SK-N-SH (cell line): Measurements from ENCODE around the gene SPP2. TPM values are rescaled to one million over a fixed set of nuclear protein-coding genes. Genes with fewer than 3 reads are reported as not detected.

Experiments
- CTCF ChIA-PET: fragments of 300-600, 350-600 bp; formaldehyde crosslinking; extraction: SDS; loops from one replicate; lab custom pipeline; 2021; lab: Yijun Ruan, JAX
- POLR2A ChIA-PET: fragments of 350-600 bp; sonication (Branson Sonifier 250); formaldehyde crosslinking; extraction: SDS; loops from one replicate; lab custom pipeline; 2020; ENCODE audit warnings: antibody characterized with exemption, inconsistent platforms; lab: Yijun Ruan, JAX
- DNase-seq: peaks from one replicate; pipeline ENCODE4 v3.0.0; 2012
- H2AFZ ChIP-seq: fragments of 200-600 bp; sonication (generic); 2 replicates; pipeline ENCODE4 v1.8.1; 2016; ENCODE audit warnings: antibody characterized with exemption, mild to moderate bottlenecking, low read depth
- H3F3A ChIP-seq: fragments of 200-600 bp; sonication (generic); replicated peaks from 2 replicates; pipeline ENCODE3; 2016; ENCODE audit warnings: antibody characterized with exemption, mild to moderate bottlenecking; ENCODE audit not compliant: insufficient read depth
- H3K27ac ChIP-seq, 2 experiments: fragments of 200-500 bp in 1 of 2; fragments of 200-600 bp in 1 of 2; sonication (Bioruptor generic) in 1 of 2; sonication (generic), shearing (Covaris generic) in 1 of 2; 2 replicates each; pipeline versions ENCODE4 v1.5.1 to v1.6.1; 2014 to 2016; ENCODE audit warnings: low read depth in 2 of 2, inconsistent platforms in 1 of 2, low read length in 1 of 2, mild to moderate bottlenecking in 1 of 2, mixed read lengths in 1 of 2
- H3K27me3 ChIP-seq: fragments of 200-600 bp; sonication (generic), shearing (Covaris generic); 2 replicates; pipeline ENCODE4 v1.6.1; 2016; ENCODE audit warnings: mixed run types; ENCODE audit not compliant: insufficient read depth
- H3K36me3 ChIP-seq, 2 experiments: fragments of 200-500 bp in 1 of 2; fragments of 200-600 bp in 1 of 2; sonication (Bioruptor generic) in 1 of 2; sonication (generic) in 1 of 2; replicated peaks in 1 of 2; 2 replicates each; pipeline versions ENCODE3 to v1.5.1; 2014 to 2016; ENCODE audit warnings: low read length in 1 of 2, mild to moderate bottlenecking in 1 of 2; ENCODE audit not compliant: insufficient read depth in 2 of 2, control insufficient read depth in 1 of 2
- H3K4me1 ChIP-seq, 2 experiments: fragments of 200-500 bp in 1 of 2; fragments of 200-600 bp in 1 of 2; sonication (Bioruptor generic) in 1 of 2; sonication (generic), shearing (Covaris generic) in 1 of 2; 2 replicates each; pipeline versions ENCODE4 v1.5.1 to v1.6.1; 2014 to 2016; ENCODE audit warnings: low read depth in 1 of 2, low read length in 1 of 2, mixed run types in 1 of 2; ENCODE audit not compliant: insufficient read depth in 2 of 2, control insufficient read depth in 1 of 2
- H3K4me2 ChIP-seq: fragments of 200-600 bp; sonication (generic), shearing (Covaris generic); 2 replicates; pipeline ENCODE4 v1.6.1; 2017; ENCODE audit warnings: mixed run types
- H3K4me3 ChIP-seq, 2 experiments: fragments of 200-500 bp in 1 of 2; fragments of 200-600 bp in 1 of 2; sonication (Bioruptor generic) in 1 of 2; sonication (generic), shearing (Covaris generic) in 1 of 2; 2 replicates each; pipeline versions ENCODE4 v1.5.1 to v1.8.1; 2014 to 2016; ENCODE audit warnings: low read depth in 2 of 2, inconsistent platforms in 1 of 2, low read length in 1 of 2, mild to moderate bottlenecking in 1 of 2, mixed read lengths in 1 of 2, moderate library complexity in 1 of 2
- H3K79me2 ChIP-seq: fragments of 200-600 bp; sonication (generic); 2 replicates; pipeline ENCODE4 v1.8.1; 2017; ENCODE audit warnings: mild to moderate bottlenecking; ENCODE audit not compliant: insufficient read depth
- H3K9ac ChIP-seq: fragments of 200-600 bp; sonication (generic); 2 replicates; pipeline ENCODE4 v1.6.1; 2017; ENCODE audit warnings: mixed run types
- H3K9me2 ChIP-seq: fragments of 200-600 bp; sonication (generic); 2 replicates; pipeline ENCODE4 v1.6.1; 2017; ENCODE audit warnings: mixed run types
- H3K9me3 ChIP-seq: fragments of 200-600 bp; sonication (generic); 2 replicates; pipeline ENCODE4 v1.6.1; 2017; ENCODE audit warnings: mixed run types, mild to moderate bottlenecking, moderate library complexity
- H4K20me1 ChIP-seq: fragments of 200-600 bp; sonication (generic); 2 replicates; pipeline ENCODE4 v1.6.1; 2017; ENCODE audit warnings: mild to moderate bottlenecking, mixed run types; ENCODE audit not compliant: insufficient read depth
- CHD2 ChIP-seq: fragments of 150-350 bp; IDR thresholded peaks from 2 replicates; pipeline ENCODE4 v1.6.1; 2018; ENCODE audit warnings: low read length; ENCODE audit not compliant: partially characterized antibody
- EZH2phosphoT487 ChIP-seq: fragments of 200-600 bp; sonication (generic); IDR thresholded peaks from 2 replicates; pipeline ENCODE4 v1.6.1; 2017; ENCODE audit warnings: low read depth, mixed run types, mild to moderate bottlenecking, antibody characterized with exemption, moderate library complexity, borderline replicate concordance
- FOSL2 ChIP-seq: IDR thresholded peaks from 2 replicates; pipeline ENCODE4 v1.4.0; 2012; ENCODE audit warnings: low read depth, mild to moderate bottlenecking, moderate library complexity, borderline replicate concordance
- FOXJ3 ChIP-seq: sonication (generic); formaldehyde crosslinking; IDR thresholded peaks from 2 replicates; pipeline ENCODE4 v1.5.1; 2020; ENCODE audit warnings: mild to moderate bottlenecking, missing genetic modification reagents
- FOXM1 ChIP-seq: IDR thresholded peaks from 2 replicates; pipeline ENCODE4 v1.4.0; 2012; ENCODE audit warnings: low read depth, mild to moderate bottlenecking
- GABPA ChIP-seq: IDR thresholded peaks from 2 replicates; pipeline ENCODE4 v1.4.0; 2012; ENCODE audit warnings: low read depth, mild to moderate bottlenecking
- GATA2 ChIP-seq: sonication (generic); formaldehyde crosslinking; IDR thresholded peaks from 2 replicates; pipeline ENCODE4 v1.5.0; 2020; ENCODE audit warnings: mild to moderate bottlenecking, missing genetic modification reagents
- JUND ChIP-seq: IDR thresholded peaks from 2 replicates; pipeline ENCODE4 v1.4.0; 2012
- MEF2A ChIP-seq: IDR thresholded peaks from 2 replicates; pipeline ENCODE4 v1.4.0; 2012; ENCODE audit warnings: low read depth, borderline replicate concordance
- MXI1 ChIP-seq: IDR thresholded peaks from 2 replicates; pipeline ENCODE4 v1.6.1; 2012; ENCODE audit warnings: mild to moderate bottlenecking, low read depth, low read length, improper control_type of control experiment
- NFIC ChIP-seq: IDR thresholded peaks from 2 replicates; pipeline ENCODE4 v1.4.0; 2012; ENCODE audit warnings: borderline replicate concordance
- NRF1 ChIP-seq: IDR thresholded peaks from 2 replicates; pipeline ENCODE4 v1.6.1; 2012; ENCODE audit warnings: low read depth, mild to moderate bottlenecking, low read length
- POLR2AphosphoS5 ChIP-seq: IDR thresholded peaks from 2 replicates; pipeline ENCODE4 v1.6.1; 2012; ENCODE audit warnings: low read depth, low read length
- RAD21 ChIP-seq: IDR thresholded peaks from 2 replicates; pipeline ENCODE4 v1.6.1; 2012; ENCODE audit warnings: mild to moderate bottlenecking, low read length
- RCOR1 ChIP-seq: fragments of 150-350 bp; IDR thresholded peaks from 2 replicates; pipeline ENCODE4 v1.6.1; 2017; ENCODE audit warnings: antibody characterized with exemption, low read length
- RFX5 ChIP-seq: IDR thresholded peaks from 2 replicates; pipeline ENCODE4 v1.6.1; 2012; ENCODE audit warnings: mild to moderate bottlenecking, improper control_type of control experiment, low read length
- RXRA ChIP-seq: IDR thresholded peaks from 2 replicates; pipeline ENCODE4 v1.4.0; 2012; ENCODE audit warnings: low read depth, mild to moderate bottlenecking, borderline replicate concordance
- SIN3A ChIP-seq: IDR thresholded peaks from 2 replicates; pipeline ENCODE4 v1.6.1; 2012; ENCODE audit warnings: low read depth, mild to moderate bottlenecking, low read length, moderate library complexity, borderline replicate concordance
- SMC3 ChIP-seq: IDR thresholded peaks from 2 replicates; pipeline ENCODE4 v1.6.1; 2012; ENCODE audit warnings: low read depth, low read length, improper control_type of control experiment
- TCF12 ChIP-seq: IDR thresholded peaks from 2 replicates; pipeline ENCODE4 v1.4.0; 2012
- TEAD4 ChIP-seq: IDR thresholded peaks from 2 replicates; pipeline ENCODE4 v1.4.0; 2012; ENCODE audit warnings: mild to moderate bottlenecking, borderline replicate concordance; ENCODE audit not compliant: insufficient read depth
- WGBS: methylation state at CpG from one replicate; pipeline ENCODE4 v1.1.6; 2017; ENCODE audit warnings: low lambda C conversion rate; 5-methylcytosine and 5-hydroxymethylcytosine counted together
- polyA plus RNA-seq, 3 experiments: library from polyadenylated mRNA; depleted of rRNA; stranded (reverse); fragments of >200 nt; gene quantifications; 2 replicates each; pipeline ENCODE4 v1.2.3, GENCODE V29; 2012
- TF ChIP-seq, protein P1 (sequence below): IDR thresholded peaks from 2 replicates; pipeline ENCODE4 v1.4.0; 2012; ENCODE audit warnings: low read depth, borderline replicate concordance
- TF ChIP-seq, protein P2 (sequence below): IDR thresholded peaks from 2 replicates; pipeline ENCODE4 v1.4.0; 2012; ENCODE audit warnings: low read depth
- TF ChIP-seq, protein P3 (sequence below): IDR thresholded peaks from 2 replicates; pipeline ENCODE4 v1.4.0; 2012; ENCODE audit warnings: low read depth, borderline replicate concordance
- TF ChIP-seq, protein P4 (sequence below): fragments of 150-350 bp; IDR thresholded peaks from 2 replicates; pipeline ENCODE4 v1.6.1; 2016; ENCODE audit warnings: mild to moderate bottlenecking, low read depth, low read length
- TF ChIP-seq, protein P5 (sequence below): fragments of 150-350 bp; IDR thresholded peaks from 2 replicates; pipeline ENCODE4 v1.6.1; 2017; ENCODE audit warnings: antibody characterized with exemption, low read length, low read depth, borderline replicate concordance

Gene SPP2
- polyA plus RNA-seq, 1 of the 3 experiments (the other 2 are of a cell fraction) = 0.30 TPM

DNA sequence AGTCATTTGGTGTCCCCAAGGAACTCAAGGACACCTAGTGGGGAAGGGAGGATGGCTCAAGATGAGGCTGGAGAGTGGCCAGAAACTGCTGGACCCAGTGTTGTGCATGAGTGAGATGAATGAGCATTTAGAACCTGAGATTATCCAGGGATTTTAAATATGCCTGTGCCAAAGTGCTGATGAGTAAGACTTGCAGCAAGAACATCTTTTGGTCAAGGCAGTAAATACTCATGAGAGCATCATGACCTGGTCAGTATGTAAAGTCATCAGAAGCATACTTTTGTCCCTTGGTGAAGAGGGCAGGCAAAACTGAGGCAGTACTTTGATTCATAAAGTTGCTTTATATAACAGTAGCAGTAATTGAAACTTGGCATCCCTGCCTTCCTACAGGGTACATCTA, 3.1 kb upstream of the SPP2 start:
- CTCF ChIA-PET = no interaction called here
- DNase-seq = no peak
- H4K20me1 ChIP-seq = no peaks in the 10 kb centered on the region

DNA sequence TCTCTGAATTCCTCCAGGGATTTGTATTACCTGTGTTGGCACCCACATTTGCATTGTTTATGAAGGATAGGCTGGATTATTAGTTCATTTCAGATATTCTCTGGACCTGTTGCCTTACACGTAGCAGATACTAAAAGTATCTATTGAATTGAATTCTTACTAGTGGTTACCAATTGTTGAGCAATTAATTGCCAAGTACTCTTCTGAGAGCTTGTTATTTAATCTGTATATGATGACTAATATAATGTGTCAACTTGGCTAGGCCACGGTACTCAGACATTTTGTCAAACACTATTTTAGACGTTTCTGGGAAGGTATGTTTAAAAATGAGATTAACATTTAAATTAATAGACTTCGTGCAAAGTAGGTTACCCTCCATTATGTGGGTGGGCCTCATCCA, 2.5 kb upstream of the SPP2 start:
- ChIA-PET CTCF (no interaction called here), POLR2A (no interaction called here)
- no peaks in the 10 kb centered on the region for H3K36me3 ChIP-seq
- no peak overlapping the region for H3K27ac ChIP-seq
- no peaks in the 10 kb centered on the region for H4K20me1 ChIP-seq
- no peak for DNase-seq
- no peaks in the 10 kb centered on the region for H3K27me3 ChIP-seq
- H3K9me2 ChIP-seq = no peaks in the 10 kb centered on the region
- no peaks in the 10 kb centered on the region for H3K79me2 ChIP-seq
- no peaks in the 10 kb centered on the region for H3K9me3 ChIP-seq
- no peak overlapping the region for H3K4me3 ChIP-seq
- peaks cover 27% of the 10 kb centered on the region for H3F3A ChIP-seq
- no peak overlapping the region for H3K4me2 ChIP-seq
- H3K9ac ChIP-seq = no peak overlapping the region
- peaks cover 0 to 5% of the 10 kb centered on the region in 2 experiments; a peak in 1 of 4 replicates for H3K4me1 ChIP-seq
- 79% methylated on average over 4 of the region's 4 CpGs for WGBS
- H2AFZ ChIP-seq = no peak overlapping the region
- TF ChIP-seq, protein P1, sequence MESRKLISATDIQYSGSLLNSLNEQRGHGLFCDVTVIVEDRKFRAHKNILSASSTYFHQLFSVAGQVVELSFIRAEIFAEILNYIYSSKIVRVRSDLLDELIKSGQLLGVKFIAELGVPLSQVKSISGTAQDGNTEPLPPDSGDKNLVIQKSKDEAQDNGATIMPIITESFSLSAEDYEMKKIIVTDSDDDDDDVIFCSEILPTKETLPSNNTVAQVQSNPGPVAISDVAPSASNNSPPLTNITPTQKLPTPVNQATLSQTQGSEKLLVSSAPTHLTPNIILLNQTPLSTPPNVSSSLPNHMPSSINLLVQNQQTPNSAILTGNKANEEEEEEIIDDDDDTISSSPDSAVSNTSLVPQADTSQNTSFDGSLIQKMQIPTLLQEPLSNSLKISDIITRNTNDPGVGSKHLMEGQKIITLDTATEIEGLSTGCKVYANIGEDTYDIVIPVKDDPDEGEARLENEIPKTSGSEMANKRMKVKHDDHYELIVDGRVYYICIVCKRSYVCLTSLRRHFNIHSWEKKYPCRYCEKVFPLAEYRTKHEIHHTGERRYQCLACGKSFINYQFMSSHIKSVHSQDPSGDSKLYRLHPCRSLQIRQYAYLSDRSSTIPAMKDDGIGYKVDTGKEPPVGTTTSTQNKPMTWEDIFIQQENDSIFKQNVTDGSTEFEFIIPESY = no peak
- TF ChIP-seq SIN3A (no peak), TEAD4 (no peak), NFIC (no peak), FOSL2 (no peak), GABPA (no peak), GATA2 (no peak), MXI1 (no peak), FOXM1 (no peak), JUND (no peak), MEF2A (no peak), RAD21 (no peak), RFX5 (no peak), FOXJ3 (CRISPR knock-in tag) (no peak), POLR2AphosphoS5 (no peak), RCOR1 (no peak), TCF12 (no peak)
- TF ChIP-seq, protein P2, sequence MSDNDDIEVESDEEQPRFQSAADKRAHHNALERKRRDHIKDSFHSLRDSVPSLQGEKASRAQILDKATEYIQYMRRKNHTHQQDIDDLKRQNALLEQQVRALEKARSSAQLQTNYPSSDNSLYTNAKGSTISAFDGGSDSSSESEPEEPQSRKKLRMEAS = no peak

More for the DNA sequence above, 3.1 kb upstream of the SPP2 start:
- H2AFZ ChIP-seq = no peak overlapping the region
- H3K4me1 ChIP-seq = peaks cover 0 to 5% of the 10 kb centered on the region in 2 experiments; a peak in 1 of 4 replicates
- no peaks in the 10 kb centered on the region for H3K36me3 ChIP-seq
- no peaks in the 10 kb centered on the region for H3K9me3 ChIP-seq
- no peak overlapping the region for H3K4me2 ChIP-seq
- TF ChIP-seq, protein P3, sequence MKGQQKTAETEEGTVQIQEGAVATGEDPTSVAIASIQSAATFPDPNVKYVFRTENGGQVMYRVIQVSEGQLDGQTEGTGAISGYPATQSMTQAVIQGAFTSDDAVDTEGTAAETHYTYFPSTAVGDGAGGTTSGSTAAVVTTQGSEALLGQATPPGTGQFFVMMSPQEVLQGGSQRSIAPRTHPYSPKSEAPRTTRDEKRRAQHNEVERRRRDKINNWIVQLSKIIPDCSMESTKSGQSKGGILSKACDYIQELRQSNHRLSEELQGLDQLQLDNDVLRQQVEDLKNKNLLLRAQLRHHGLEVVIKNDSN = no peak
- no peak for TF ChIP-seq NRF1
- no peak for TF ChIP-seq CHD2
- no peak for TF ChIP-seq MEF2A
- TF ChIP-seq SMC3 = no peak
- no peak for TF ChIP-seq EZH2phosphoT487
- TF ChIP-seq, protein P4, sequence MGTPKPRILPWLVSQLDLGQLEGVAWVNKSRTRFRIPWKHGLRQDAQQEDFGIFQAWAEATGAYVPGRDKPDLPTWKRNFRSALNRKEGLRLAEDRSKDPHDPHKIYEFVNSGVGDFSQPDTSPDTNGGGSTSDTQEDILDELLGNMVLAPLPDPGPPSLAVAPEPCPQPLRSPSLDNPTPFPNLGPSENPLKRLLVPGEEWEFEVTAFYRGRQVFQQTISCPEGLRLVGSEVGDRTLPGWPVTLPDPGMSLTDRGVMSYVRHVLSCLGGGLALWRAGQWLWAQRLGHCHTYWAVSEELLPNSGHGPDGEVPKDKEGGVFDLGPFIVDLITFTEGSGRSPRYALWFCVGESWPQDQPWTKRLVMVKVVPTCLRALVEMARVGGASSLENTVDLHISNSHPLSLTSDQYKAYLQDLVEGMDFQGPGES = no peak
- TF ChIP-seq, protein P5, sequence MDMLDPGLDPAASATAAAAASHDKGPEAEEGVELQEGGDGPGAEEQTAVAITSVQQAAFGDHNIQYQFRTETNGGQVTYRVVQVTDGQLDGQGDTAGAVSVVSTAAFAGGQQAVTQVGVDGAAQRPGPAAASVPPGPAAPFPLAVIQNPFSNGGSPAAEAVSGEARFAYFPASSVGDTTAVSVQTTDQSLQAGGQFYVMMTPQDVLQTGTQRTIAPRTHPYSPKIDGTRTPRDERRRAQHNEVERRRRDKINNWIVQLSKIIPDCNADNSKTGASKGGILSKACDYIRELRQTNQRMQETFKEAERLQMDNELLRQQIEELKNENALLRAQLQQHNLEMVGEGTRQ = no peak
- no peak for TF ChIP-seq POLR2AphosphoS5
- no peak for TF ChIP-seq RXRA
- H3K27ac ChIP-seq = no peak overlapping the region
- H3K9ac ChIP-seq = no peak overlapping the region
- POLR2A ChIA-PET = no interaction called here
- H3K79me2 ChIP-seq = no peaks in the 10 kb centered on the region
- no peak overlapping the region for H3K4me3 ChIP-seq
- H3K27me3 ChIP-seq = no peaks in the 10 kb centered on the region
- H3K9me2 ChIP-seq = no peaks in the 10 kb centered on the region
- H3F3A ChIP-seq = peaks cover 28% of the 10 kb centered on the region
